GM21717 (cell line): ENCODE measurements around the gene CLIP2.
"Not testable (repeated sequence)": the region's sequence is repeated elsewhere in the genome, so short reads cannot be mapped to it uniquely, and the experiment has no call there.

ENCODE experiments used
- ATAC-seq: cut with Tn5 transposase; IDR thresholded peaks from one replicate; pipeline ENCODE4 v1.9.1; 2021; ENCODE audit warnings: mild to moderate bottlenecking, moderate library complexity; ENCODE audit not compliant: unreplicated experiment

Gene CLIP2

DNA sequence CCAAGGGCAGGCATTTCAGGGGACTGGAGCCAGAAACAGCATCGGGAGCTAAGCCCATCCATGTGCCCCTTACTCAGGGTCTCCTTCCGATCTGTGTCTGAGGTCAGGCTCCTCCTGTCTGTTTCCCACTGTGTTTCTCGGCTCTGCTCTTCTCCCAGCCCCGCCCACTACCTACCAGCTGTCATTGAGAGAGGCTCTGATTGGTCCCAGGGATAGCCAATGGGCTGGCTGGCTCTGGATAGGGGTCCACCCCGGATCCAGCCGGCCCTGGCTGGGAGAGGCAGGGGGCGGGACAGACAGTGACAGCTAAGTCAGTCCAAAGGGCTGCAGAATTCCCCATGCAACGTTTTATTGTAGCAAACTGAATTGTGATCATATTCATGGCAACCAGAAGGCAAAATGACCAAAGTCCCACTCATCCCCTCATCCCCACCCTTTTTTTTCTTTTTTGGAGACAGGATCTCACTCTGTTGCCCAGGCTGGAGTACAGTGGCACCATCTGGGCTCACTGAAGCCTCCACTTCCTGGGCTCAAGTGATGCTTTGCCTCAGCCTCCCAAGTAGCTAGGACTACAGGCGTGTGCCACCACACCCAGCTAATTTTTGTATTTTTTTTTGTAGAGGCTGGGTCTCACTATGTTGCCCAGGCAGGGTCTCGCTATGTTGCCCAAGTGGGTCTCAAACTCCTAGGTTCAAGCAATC lies 76.3 kb downstream of the CLIP2 start:
- ATAC-seq, result no peak

DNA sequence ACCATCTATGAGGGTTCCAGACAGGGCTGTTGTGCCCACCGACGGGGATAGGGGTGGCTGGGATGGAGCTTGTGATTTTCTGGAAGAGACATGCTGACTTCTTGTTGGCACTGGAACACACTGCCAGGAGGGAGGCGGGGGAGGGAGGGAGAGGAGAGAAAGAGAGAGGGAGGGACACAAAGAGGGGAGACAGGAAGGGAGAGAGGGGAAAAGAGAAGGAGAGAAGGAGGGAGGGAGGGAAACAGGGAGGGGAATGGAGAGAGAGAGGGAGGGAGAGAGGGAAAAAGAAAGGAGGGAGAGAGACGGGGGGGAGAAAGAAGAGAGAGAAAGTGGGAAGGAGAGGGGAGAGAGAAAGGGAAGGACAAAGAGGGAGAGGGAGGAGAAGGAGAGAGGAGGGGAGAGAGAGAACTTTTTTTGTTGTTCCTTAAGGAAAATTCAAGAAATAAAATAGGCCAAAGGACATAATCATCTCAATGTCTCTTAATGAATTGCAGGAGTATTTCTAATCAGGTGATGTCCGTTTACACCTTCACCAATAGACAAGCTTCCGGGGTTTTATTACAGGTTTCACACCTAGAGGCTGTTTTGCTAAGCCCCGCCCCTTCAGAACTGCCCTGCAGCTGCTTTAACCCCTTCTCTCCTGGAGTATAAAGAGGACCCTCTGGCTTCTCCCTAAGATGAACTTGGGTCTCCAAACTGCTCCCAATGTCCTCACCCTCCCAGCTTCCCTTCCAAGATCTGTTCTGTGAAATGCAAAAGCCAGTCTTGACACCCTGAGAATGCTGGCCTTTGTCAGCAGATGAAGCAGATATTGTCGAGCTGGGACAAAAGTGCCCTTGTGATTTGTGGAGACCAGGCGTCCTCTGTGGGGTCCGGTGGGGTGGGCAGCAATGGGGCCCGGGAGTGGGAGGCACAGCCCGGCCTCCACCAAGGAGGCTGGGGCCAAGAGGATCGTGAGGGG lies 82.5 kb downstream of the CLIP2 start:
- ATAC-seq, result no peak

DNA sequence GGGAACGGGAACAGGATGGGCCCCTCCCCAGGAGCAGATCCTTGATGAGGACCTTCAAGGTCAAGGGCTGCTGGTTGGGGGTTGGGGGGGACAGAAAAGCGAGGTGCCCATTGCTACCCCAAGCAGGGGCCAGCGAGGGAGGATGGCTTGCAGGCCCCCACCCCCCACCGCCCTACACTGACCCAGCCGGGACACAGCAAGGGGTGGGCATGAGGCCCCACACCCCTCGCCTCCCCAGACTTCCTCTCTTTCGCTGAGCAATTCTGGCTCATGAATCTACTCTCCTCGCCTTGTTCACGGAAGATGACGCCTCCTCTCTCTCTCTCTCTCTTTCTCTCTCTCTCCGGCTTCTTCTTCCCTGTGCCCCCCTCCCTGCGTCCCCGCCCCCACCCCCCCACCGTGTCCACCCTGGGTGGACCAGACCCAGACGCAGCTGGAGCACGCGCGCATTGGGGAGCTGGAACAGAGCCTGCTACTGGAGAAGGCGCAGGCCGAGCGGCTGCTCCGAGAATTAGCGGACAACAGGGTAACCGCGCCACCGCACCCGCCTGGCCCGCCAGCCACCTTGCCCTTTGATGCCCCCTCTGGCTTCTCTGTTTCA lies 83.4 kb downstream of the CLIP2 start:
- ATAC-seq, result no peak

DNA sequence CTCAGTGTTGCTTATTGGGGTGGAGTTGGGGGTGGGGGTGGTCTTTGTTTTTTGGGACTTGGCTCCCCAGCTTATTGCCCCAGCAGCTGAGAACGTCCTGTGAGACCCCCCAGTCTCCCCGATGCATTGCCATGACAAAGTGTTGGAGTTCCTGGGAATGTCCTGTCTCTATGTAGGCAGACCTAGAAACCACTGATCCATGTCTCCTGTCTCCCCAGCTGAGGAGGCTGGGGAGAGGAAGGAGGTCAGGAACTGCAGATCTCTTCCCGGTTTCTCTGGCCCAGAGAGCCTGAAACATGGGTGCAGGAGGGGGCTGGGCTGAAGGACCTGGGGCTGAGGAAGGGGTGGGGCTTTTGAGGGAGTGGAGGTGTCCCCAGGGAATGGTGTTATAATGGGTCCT lies 84.3 kb downstream of the CLIP2 start:
- ATAC-seq, result no peak

DNA sequence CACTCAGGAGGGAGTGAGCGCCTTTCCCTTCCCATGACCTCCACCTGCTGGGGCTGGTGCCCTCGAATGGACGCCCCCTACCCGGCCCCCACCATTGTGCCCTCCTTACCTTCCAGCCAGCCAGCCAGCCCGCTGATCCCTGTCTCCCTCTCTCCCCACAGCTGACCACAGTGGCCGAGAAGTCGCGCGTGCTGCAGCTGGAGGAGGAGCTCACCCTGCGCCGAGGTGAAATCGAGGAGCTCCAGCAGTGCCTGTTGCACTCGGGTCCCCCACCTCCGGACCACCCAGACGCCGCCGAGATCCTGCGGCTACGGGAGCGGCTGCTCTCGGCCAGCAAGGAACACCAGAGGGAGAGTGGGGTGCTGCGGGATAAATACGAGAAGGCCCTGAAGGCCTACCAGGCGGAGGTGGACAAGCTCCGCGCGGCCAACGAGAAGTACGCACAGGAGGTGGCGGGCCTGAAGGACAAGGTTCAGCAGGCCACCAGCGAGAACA lies 86.6 kb downstream of the CLIP2 start:
- no peak for ATAC-seq

DNA sequence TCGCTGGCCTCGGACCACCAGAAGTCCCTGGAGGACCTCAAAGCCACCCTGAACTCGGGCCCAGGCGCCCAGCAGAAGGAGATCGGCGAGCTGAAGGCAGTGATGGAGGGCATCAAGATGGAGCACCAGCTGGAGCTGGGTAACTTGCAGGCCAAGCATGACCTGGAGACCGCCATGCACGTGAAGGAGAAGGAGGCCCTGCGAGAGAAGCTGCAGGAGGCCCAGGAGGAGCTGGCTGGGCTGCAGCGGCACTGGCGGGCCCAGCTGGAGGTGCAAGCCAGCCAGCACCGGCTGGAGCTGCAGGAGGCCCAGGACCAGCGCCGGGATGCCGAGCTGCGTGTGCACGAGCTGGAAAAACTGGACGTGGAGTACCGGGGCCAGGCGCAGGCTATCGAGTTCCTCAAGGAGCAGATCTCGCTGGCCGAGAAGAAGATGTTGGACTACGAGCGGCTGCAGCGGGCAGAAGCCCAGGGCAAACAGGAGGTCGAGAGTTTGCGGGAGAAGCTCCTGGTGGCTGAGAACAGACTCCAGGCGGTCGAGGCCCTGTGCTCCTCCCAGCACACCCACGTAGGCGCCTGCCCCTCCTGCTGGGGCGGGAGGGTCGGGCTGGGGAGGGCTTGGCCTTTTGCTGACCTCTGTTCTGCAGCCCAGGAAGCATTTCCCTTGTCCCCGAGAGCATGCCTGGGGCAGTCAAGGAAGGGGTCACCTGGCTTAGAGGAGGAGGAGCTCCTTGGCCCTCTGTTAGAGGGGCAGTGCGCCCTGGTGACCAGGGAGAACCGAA lies 87.2 kb downstream of the CLIP2 start:
- ATAC-seq, result no peak

DNA sequence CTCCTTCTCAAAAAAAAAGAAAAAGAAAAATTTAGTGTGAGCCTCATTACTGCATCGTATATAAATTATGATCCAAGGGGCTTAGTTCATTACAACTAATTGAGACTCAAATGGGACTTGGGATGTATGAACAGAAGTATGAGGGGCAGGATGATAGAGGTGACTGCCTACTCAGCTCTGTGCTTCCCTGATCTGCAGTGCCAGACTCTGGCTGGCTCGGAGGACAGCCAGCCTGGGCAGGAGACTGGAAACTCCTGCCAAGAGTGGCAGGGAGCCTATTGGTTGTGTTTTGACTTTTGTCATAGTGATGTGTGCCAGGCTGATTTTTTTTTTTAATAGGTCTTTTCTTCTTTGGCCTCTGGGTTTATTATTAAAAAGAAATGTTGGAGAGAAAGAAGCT lies 90.7 kb downstream of the CLIP2 start:
- no peak for ATAC-seq

DNA sequence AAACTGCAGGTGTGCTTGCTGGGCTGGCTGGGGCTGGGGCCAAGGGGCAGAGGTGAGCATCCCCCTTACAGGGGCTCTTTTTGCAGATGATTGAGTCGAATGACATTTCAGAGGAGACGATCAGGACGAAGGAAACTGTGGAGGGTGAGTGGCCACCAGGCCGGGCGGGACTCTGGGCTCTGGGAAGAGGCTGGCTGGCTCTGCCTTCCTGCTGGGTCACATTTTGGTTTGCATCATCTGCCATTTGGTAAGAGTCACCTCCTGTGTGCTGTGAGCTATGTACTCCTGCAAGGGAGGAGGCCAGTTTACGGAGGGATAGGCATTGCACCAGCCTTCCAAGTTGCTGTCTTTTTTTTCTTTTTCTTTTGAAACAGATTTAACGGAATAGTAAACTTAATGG lies 91.5 kb downstream of the CLIP2 start:
- no peak for ATAC-seq

DNA sequence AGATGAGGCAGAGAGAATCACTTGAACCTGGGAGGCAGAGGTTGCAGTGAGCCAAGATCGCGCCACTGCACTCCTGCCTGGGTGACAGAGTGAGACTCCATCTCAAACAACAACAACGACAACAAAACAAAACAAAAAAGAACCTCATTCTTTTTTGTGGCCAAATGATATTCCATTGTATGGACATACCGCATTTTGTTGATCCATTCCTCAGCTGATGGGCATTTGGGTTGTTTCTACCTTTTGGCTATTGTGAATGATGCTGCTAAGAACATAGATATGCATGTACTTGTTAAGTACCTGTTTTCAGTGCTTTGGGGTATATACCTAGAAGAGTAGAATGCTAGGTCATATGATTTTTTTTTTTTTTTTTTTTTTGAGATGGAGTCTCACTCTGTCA lies 94.9 kb downstream of the CLIP2 start:
- not testable (repeated sequence) for ATAC-seq

DNA sequence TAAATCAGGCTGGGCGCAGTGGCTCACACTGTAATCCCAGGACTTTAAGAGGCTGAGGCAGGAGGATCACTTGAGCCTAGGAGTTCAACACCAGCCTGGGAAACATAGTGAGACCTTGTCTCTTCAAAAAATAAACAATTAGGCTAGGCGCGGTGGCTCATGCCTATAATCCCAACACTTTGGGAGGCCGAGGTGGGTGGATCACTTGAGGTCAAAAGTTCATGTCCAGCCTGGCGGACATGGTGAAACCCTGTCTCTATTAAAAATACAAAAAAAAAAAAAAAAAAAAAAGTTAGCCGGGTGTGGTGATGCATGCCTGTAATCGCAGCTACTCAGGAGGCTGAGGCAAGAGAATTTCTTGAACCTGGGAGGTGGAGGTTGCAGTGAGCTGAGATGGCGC lies 95.6 kb downstream of the CLIP2 start:
- not testable (repeated sequence) for ATAC-seq

DNA sequence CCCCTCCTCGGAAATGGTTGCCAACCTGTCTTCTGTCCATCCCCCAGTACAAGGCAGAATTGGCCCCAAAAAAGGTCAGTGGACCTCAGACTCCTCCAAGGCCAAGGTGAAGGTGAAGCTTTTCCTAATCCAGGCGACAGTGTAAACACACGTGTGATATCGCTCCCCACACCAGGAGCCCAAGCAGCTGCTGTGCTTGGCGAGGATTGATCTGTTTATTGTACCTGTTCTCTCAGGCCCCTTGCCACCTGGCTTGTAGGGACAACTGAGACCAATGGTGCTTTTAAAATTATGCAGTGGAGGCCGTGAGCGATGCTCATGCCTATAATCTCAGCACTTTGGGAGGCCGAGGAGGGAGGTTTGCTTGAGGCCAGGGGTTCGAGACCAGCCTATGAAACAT lies 98.4 kb downstream of the CLIP2 start:
- no peak for ATAC-seq

DNA sequence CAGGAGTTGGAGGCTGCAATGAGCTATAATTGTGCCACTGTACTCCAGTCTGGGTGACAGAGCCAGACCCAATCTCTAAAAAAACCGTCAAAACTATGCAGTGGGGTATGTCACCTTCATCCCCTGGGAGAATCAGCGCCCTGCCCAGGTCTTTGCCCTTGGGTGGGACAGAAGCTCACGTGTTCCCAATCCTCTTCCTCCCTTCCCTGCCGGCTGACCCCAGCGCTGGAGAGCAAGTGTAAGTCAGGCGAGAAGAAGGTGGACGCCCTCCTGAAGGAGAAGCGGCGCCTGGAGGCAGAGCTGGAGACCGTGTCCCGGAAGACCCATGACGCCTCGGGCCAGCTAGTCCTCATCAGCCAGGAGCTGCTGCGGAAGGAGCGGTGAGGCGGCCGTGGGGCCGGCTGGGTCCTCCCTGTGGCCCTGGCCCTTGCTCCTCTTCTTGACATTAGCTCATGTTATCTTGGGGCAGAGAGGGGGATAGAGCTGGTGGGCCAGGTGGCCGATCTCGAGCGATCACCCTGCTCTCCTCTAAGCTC lies 99.7 kb downstream of the CLIP2 start:
- no peak for ATAC-seq

DNA sequence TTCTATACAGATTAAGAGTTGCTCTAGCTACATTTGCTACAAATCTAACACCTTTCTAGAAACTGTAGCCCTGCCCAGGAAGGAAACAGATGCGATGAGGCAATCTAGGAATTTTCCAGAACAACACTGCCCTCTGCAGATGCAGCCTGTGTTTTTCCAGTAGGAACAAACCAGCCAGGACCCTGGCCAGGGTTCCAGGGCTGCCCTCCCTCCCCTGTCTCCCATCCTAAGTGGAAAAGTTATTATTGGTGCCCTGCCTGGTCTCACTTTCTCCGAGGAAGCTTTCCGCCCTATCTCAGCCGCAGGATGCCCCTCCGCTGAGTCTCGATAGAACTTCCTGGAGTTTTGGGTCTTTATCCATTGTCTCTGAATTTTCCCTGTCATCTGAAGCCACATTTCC lies 104.5 kb downstream of the CLIP2 start:
- not testable (repeated sequence) for ATAC-seq

DNA sequence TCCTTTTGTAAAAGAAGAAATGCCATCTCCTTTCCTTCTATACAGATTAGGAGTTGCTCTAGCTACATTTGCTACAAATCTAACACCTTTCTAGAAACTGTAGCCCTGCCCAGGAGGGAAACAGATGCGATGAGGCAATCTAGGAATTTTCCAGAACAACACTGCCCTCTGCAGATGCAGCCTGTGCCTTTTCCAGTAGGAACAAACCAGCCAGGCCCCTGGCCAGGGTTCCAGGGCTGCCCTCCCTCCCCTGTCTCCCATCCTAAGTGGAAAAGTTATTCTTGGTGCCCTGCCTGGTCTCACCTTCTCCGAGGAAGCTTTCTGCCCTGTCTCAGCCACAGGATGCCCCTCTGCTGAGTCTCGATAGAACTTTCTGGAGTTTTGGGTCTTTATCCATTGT lies 105.4 kb downstream of the CLIP2 start:
- not testable (repeated sequence) for ATAC-seq

DNA sequence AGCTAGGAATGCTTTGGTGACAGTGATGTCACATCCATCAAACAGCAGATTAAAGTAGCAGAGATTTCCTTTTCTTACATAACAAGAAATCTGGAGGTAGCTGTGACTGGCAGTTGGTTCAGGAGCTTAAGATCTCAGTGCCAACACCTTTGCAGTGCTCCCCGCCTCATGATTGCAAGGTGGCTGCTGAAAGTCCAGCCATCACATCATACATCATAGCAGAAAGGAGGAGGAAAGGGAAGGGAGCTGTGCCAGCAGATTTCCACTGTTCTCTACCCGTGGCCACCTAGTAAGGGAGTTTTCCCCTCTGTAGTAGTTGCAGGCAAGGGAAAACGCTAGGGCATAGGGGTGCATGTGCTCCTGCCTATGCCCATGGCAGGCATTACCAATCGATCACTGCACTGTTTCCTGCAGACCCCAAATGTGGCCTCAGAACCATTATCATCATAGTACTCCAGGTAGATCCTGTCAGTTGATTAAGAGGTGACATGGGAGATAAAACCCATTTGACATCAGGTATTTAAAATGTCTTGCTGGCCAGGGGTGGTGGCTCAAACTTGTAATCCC lies 106.6 kb downstream of the CLIP2 start:
- ATAC-seq, result no peak

DNA sequence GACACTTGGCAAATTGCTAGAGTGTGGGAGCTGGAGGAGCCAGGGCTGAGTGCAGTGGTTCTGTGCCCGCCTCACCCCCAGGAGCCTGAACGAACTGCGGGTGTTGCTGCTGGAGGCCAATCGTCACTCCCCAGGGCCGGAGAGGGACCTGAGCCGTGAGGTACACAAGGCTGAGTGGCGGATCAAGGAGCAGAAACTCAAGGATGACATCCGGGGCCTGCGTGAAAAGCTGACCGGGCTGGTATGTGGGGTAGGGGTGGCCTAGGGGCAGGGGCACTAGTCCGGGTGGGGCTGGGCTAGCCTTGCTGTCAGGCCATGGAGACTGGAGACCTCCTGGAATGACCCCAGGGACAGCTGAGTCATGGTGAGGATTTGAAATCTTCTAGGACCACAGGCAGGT lies 107.8 kb downstream of the CLIP2 start:
- no peak for ATAC-seq

DNA sequence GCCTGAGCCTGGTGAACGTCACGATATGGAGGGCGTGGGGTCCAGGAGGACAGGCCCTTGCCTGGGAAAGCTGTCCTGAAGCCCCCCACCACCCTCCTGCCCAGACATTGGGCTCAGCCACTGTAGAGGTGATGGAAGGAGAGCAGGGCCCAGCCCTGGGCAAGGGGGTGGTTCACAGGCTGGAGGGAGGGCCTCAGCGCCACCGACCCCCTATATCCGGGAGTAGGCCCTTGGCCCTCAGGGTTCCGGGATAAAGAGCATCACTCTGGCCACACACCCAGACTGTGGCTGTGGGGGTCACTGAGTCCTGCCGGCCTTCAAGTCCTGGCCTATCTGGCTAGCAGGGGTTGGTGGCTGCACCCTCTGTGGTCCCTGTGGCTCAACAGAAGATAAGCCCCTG lies 109.2 kb downstream of the CLIP2 start:
- ATAC-seq, result no peak

DNA sequence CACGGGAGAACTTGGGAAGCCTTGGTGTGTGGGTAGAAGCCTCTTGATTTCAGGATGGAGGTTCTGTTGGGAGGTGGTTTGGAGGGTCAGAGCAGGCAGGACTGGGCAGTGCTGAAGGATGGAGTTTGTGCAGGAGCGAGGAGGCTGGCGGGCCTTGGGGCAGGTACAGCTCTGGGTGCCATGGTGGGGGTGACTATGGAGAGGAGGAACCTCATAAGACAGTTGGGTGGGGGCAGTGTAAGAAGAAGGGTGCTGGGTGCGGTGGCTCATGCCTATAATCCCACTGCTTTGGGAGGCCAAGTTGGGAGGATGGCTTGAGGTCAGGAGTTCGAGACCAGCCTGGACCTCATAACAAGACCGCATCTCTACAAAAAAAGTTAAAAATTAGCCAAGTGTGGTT lies 109.8 kb downstream of the CLIP2 start:
- no peak for ATAC-seq

DNA sequence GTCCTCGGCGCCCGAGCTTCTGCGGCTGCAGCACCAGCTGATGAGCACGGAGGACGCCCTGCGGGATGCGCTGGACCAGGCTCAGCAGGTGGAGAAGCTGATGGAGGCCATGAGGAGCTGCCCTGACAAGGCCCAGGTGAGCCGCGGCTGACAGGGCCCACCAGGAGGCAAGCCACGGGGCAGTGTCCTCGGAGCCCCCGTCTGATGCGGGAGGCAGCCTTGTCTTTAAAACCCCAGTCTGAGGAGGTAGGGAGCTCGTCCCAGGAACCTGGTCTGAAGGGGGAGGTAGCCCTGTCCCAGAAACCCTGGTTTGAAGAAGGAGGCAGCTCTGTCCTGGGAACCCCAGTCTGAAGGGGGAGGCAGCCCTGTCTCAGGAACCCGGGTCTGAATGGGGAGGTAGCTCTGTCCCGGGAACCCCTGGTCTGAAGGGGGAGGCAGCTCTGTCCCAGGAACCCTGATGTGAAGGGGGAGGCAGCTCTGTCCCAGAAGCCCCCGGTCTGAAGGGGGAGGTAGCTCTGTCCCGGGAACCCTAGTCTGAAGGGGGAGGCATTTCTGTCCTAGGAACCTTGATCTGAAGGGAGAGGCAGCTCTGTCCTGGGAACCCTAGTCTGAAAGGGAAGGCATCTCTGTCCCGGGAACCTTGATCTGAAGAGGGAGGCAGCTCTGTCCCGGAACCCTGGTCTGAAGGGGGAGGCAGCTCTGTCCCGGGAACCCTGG lies 111.4 kb downstream of the CLIP2 start:
- no peak for ATAC-seq
